CD4-positive, CD25-positive, alpha-beta regulatory T cell (primary cell): ENCODE data around the gene SRCIN1. TPM values are rescaled to one million over a fixed set of nuclear protein-coding genes. Genes with fewer than 3 reads are reported as not detected.

Experiments
- ATAC-seq, 2 donors: fragments of 150-1000 bp; cut with Tn5 transposase; one replicate each; pipeline ENCODE4 v1.10.0; 2021; ENCODE audit warnings: low read depth in 2 of 2, moderate number of reproducible peaks in 2 of 2, moderate library complexity in 1 of 2
- DNase-seq, 3 donors: peaks; one replicate each; pipeline versions ENCODE4 v3.0.0 to v3.0.0-alpha.2; 2012 to 2022; ENCODE audit warnings: mixed read lengths in 1 of 3
- H3K27ac ChIP-seq: one replicate; pipeline ENCODE4 v1.7.0; 2013; ENCODE audit warnings: mild to moderate bottlenecking, low read length; ENCODE audit not compliant: insufficient read depth, poor library complexity, severe bottlenecking
- H3K27me3 ChIP-seq: one replicate; pipeline ENCODE4 v1.7.0; 2013; ENCODE audit warnings: low read length; ENCODE audit not compliant: control insufficient read depth, insufficient read depth
- H3K36me3 ChIP-seq: one replicate; pipeline ENCODE4 v1.7.0; 2013; ENCODE audit warnings: mild to moderate bottlenecking, low read length, moderate library complexity; ENCODE audit not compliant: control insufficient read depth, insufficient read depth
- H3K4me1 ChIP-seq: 2 replicates; pipeline ENCODE4 v1.7.0; 2013; ENCODE audit warnings: mild to moderate bottlenecking, low read length; ENCODE audit not compliant: insufficient read depth, control insufficient read depth, poor library complexity, severe bottlenecking
- H3K4me3 ChIP-seq: one replicate; pipeline ENCODE4 v1.7.0; 2013; ENCODE audit warnings: low read depth, mild to moderate bottlenecking, low read length, moderate library complexity
- H3K9me3 ChIP-seq, 2 experiments: 1 replicate in 1 of 2; 2 replicates in 1 of 2; pipeline ENCODE4 v1.7.0; 2013; ENCODE audit warnings: low read length in 2 of 2, mild to moderate bottlenecking in 1 of 2, moderate library complexity in 1 of 2; ENCODE audit not compliant: control insufficient read depth in 2 of 2
- H3K27ac Mint-ChIP-seq, 3 donors: one replicate each; pipeline ENCODE4 v1.8.0; 2020 to 2022; ENCODE audit warnings: mild to moderate bottlenecking in 3 of 3, mixed read lengths in 3 of 3, moderate library complexity in 2 of 3
- H3K27me3 Mint-ChIP-seq: one replicate; pipeline ENCODE4 v1.8.0; 2022; ENCODE audit warnings: mild to moderate bottlenecking, mixed read lengths
- H3K36me3 Mint-ChIP-seq: one replicate; pipeline ENCODE4 v1.8.0; 2020; ENCODE audit warnings: mixed read lengths
- H3K4me1 Mint-ChIP-seq, 4 donors: one replicate each; pipeline ENCODE4 v1.8.0; 2020 to 2022; ENCODE audit warnings: mixed read lengths in 4 of 4, mild to moderate bottlenecking in 1 of 4
- H3K4me3 Mint-ChIP-seq, 4 donors: one replicate each; pipeline ENCODE4 v1.8.0; 2020 to 2022; ENCODE audit warnings: mild to moderate bottlenecking in 4 of 4, mixed read lengths in 4 of 4, moderate library complexity in 3 of 4
- H3K9me3 Mint-ChIP-seq, 7 donors: one replicate each; pipeline ENCODE4 v1.8.0; 2020 to 2022; ENCODE audit warnings: mixed read lengths in 7 of 7, mild to moderate bottlenecking in 3 of 7, moderate library complexity in 2 of 7
- polyA plus RNA-seq, 4 donors: library from polyadenylated mRNA; unstranded; fragments of 300-500 nt; fragmentation: Illumina TruSeq; gene quantifications; one replicate each; pipeline ENCODE4 v1.2.3, GENCODE V29; 2021
- total RNA-seq: library from RNA; stranded (reverse); gene quantifications from one replicate; pipeline ENCODE4 v1.2.3, GENCODE V29; 2022

SRCIN1 gene
- total and polyA plus RNA-seq, 5 donors from 2014 or later, result not detected

DNA sequence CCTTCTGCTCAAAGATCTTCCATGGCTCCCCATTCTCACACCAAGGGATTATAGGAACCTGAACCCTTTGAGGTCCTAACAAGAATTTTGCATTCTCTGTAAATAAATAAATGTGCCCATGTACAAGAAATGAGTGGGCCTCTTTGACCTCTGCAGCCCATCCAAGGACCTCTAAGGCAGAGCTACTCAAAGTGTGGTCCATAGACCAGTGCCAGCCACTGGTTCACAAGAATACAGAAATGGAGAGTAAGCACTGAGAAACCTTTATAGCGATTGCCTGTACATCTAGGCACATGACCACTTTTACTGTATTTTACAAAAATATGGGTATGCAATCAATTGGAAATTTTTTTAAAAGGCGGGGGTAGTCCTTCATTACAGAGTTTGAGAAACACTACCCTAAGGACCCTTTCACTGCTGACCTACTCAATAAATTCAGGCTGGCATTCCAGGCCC is 7.8 kb upstream of the SRCIN1 start:
- H3K27ac ChIP-seq, result no peak overlapping the region
- peaks cover 61% of the 10 kb centered on the region for H3K27me3 Mint-ChIP-seq
- H3K27me3 ChIP-seq, result peaks cover 14% of the 10 kb centered on the region
- no peaks in the 10 kb centered on the region for H3K4me1 ChIP-seq
- peaks cover 7% of the 10 kb centered on the region in 2 experiments for H3K9me3 ChIP-seq
- ATAC-seq, result no peak
- DNase-seq, result no peak
- peaks cover 0 to 8% (median 0%) of the 10 kb centered on the region in 7 donors for H3K9me3 Mint-ChIP-seq
- no peaks in the 10 kb centered on the region for H3K36me3 ChIP-seq
- H3K4me3 Mint-ChIP-seq, result peak overlapping the region in 1 of 4 donors; percentile 7
- peaks cover 6% of the 10 kb centered on the region for H3K36me3 Mint-ChIP-seq
- no peak overlapping the region for H3K27ac Mint-ChIP-seq
- no peak overlapping the region for H3K4me3 ChIP-seq
- H3K4me1 Mint-ChIP-seq, result no peaks in the 10 kb centered on the region

DNA sequence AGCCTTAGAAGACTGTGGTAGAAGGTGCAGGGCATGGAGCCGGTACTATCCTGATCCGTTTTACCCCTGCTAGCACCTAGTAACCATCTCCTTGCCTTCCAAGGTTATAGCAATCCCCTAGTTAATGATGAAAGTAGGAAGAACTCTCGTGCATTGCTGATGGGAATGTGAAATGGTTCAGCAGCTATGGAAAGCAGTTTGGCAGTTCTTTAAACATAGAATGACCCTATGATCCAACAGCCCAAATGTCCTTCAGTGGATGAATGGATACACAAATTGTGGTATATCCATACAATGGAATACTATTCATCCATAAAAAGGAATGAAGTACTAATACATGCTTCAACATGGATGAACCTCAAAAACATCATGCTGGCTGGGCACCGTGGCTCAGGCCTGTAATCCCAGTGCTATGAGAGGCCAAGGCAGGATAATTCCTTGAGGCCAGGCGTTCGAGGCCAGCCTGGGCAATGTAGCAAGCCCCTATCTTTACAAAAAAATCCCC is 6.2 kb upstream of the SRCIN1 start:
- Mint-ChIP-seq H3K27me3 (peaks cover 71% of the 10 kb centered on the region), H3K4me3 (no peak overlapping the region), H3K9me3 (peaks cover 0 to 11% (median 0%) of the 10 kb centered on the region in 7 donors), H3K4me1 (peaks cover 0 to 5% (median 4%) of the 10 kb centered on the region in 4 donors), H3K36me3 (peaks cover 6% of the 10 kb centered on the region), H3K27ac (no peak overlapping the region)
- Histone ChIP-seq H3K27me3 (peaks cover 23% of the 10 kb centered on the region), H3K4me3 (no peak overlapping the region), H3K36me3 (no peaks in the 10 kb centered on the region), H3K4me1 (peaks cover under 1% of the 10 kb centered on the region), H3K27ac (no peak overlapping the region), H3K9me3 (peaks cover 7% of the 10 kb centered on the region in 2 experiments)
- DNase-seq, result no peak
- no peak for ATAC-seq

DNA sequence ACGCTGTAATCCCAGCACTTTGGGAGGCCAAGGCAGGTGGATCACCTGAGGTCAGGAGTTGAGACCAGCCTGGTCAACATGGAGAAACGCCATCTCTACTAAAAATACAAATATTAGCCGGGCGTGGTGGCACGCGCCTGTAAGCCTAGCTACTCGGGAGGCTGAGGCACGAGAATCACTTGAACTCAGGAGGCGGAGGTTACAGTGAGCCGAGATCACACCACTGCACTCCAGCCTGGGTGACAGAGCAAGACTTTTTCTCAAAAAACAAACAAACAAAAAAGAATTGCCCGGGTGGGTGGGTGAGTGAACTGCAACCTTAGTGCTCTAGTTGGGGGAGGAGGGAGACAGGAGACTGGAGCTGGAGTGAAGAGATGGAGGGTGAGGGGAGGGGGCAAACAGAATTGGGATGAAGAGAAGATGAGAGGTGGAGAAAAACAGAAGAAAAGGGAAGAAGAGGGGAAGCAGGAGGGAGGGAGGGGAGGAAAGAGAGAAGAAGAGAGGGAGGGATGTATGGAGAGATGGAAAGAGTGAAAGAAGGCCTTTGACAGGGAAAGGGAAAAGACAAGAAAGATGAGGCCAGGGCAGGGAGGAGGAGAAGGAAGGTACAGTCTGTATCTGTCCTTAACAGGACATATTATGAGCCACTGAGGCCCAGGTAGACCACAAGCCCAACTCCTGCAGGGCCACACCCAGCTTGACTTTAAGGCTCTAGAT is 5.5 kb upstream of the SRCIN1 start:
- Histone ChIP-seq H3K9me3 (peaks cover 7% of the 10 kb centered on the region in 2 experiments), H3K36me3 (no peaks in the 10 kb centered on the region), H3K4me1 (peaks cover 8% of the 10 kb centered on the region), H3K27me3 (peaks cover 23% of the 10 kb centered on the region), H3K4me3 (no peak overlapping the region), H3K27ac (no peak overlapping the region)
- Mint-ChIP-seq H3K4me1 (peaks cover 0 to 11% (median 4%) of the 10 kb centered on the region in 4 donors), H3K4me3 (peak overlapping the region in 1 of 4 donors; percentile 35), H3K9me3 (peaks cover 0 to 11% (median 0%) of the 10 kb centered on the region in 7 donors), H3K27me3 (peaks cover 72% of the 10 kb centered on the region), H3K27ac (no peak overlapping the region), H3K36me3 (peaks cover 6% of the 10 kb centered on the region)
- no peak for ATAC-seq
- no peak for DNase-seq

DNA sequence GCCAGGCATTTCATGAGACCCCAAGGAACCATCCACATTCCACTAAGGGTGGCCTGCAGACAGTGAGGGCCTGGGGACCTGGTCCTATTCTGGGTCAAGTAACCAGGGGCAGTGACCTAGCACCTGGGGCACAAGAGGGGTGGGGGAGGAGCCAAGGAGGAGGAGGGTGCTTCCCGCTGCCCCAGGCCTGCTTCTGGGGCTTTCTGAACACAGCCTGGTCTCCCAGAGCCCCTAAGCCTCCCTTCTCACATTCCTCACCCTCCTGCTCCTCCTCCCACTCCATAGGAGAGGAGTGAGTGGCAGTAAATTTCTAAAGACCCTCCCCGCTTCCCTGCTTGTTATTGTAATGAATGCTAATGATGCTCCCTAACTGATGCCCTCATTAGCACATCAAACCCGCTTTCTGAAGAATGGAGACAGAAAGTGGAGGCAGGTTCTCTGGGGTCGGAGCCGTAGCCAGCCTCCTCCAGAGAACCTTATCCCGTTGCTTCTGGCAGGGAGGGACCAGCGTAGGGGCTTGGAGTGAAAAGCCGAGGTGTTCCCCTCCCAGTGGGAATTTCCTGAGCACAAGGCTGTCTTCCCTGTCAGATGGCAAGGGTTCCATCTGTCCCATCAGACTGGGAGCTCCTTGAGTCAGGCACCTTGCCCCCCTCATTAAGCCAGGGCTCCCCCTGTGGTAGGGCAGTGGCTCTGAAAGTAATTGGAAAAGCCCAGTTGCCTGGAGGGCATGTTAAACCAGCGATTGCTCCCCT is 3.7 kb upstream of the SRCIN1 start:
- peaks cover 23% of the 10 kb centered on the region for H3K27me3 ChIP-seq
- Mint-ChIP-seq H3K27ac (no peak overlapping the region), H3K27me3 (peaks cover 67% of the 10 kb centered on the region), H3K36me3 (peaks cover 6% of the 10 kb centered on the region), H3K9me3 (peaks cover 0 to 11% (median 0%) of the 10 kb centered on the region in 7 donors), H3K4me3 (no peak overlapping the region), H3K4me1 (peaks cover 0 to 13% (median 4%) of the 10 kb centered on the region in 4 donors)
- H3K36me3 ChIP-seq, result no peaks in the 10 kb centered on the region
- ATAC-seq (no peak), DNase-seq (no peak)
- peaks cover 7% of the 10 kb centered on the region in 2 experiments for H3K9me3 ChIP-seq
- H3K4me3 ChIP-seq, result no peak overlapping the region
- peaks cover 17% of the 10 kb centered on the region for H3K4me1 ChIP-seq
- no peak overlapping the region for H3K27ac ChIP-seq

DNA sequence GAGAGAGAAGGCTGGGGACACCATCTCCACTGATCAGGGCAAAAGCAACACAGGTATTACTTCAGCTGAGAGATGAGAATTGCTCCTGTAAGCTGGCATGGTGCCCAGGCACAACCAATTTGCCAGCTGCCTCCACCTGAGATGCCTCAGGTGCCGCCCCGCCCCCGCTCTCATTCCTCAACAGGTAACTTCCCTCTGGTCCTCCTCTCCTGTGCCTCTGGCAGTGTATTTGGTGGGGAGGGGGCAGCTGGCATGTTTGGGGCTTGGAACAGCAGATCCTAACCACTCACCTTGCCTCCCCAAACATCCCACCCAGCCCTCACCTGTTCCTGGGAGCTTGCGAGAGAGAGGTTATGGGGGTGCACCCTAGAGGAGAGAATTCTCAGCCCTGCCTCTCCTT is 2.9 kb upstream of the SRCIN1 start:
- Mint-ChIP-seq H3K27ac (no peak overlapping the region), H3K4me1 (peaks cover 0 to 17% (median 6%) of the 10 kb centered on the region in 4 donors), H3K4me3 (peak overlapping the region in 1 of 4 donors; percentile 28), H3K27me3 (peaks cover 73% of the 10 kb centered on the region), H3K36me3 (peaks cover 9% of the 10 kb centered on the region), H3K9me3 (peaks cover 0 to 9% (median 0%) of the 10 kb centered on the region in 7 donors)
- Histone ChIP-seq H3K9me3 (peaks cover 7% of the 10 kb centered on the region in 2 experiments), H3K36me3 (no peaks in the 10 kb centered on the region), H3K27ac (no peak overlapping the region), H3K4me3 (no peak overlapping the region), H3K4me1 (peaks cover 17% of the 10 kb centered on the region), H3K27me3 (peaks cover 28% of the 10 kb centered on the region)
- ATAC-seq (no peak), DNase-seq (no peak)

DNA sequence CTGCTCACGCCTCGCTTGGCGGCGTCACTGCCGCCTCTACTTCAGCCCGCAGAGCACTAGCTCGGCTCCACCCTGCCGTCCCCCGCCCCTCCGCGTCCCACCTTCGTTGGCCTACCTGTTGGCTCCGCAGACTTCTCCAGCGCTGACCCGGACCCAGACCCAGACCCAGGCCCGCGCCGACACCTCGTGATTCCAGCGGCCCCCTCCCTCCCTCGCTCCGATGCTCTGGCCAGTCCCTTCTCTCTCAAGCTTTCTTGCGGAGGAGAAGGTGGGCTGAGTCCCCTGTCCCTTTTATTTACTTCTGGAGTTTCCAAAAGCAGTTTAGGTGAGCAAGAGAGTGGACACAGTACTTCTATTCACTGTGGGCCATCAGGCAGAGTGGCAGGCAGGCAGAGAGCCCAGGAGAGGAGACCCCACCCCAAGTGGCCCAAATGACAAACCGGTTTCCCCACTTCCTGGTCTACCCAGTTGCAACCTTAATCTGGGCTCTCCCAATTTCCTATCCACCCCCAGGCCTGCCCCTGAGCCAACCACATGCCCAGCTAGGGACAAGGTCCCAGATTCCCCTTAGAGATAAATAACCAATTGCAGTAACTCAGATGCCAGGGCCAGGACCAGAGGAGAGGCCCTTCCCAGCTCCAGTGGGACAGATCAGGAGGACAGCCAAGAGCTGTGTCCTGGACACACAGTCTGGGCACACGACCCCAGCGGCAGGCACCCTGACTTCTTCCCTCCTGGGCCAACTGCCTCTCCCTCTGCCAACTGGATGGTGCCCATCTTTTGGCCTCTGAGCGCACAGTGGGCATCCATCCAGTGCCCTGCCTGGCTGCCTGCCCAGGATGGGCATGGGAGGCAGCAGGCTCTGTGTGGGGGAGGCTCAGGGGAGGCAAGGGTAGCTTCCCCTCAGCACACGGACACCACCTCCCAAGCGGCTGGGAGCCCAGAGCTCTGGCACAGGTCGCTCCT is 1.2 kb upstream of the SRCIN1 start:
- H3K9me3 Mint-ChIP-seq, result peaks cover 0 to 5% (median 0%) of the 10 kb centered on the region in 7 donors
- H3K36me3 ChIP-seq, result no peaks in the 10 kb centered on the region
- H3K27me3 ChIP-seq, result peaks cover 26% of the 10 kb centered on the region
- H3K4me1 ChIP-seq, result peaks cover 17% of the 10 kb centered on the region
- peaks cover 2 to 4% of the 10 kb centered on the region in 2 experiments for H3K9me3 ChIP-seq
- no peak overlapping the region for H3K27ac ChIP-seq
- no peak for DNase-seq
- no peak overlapping the region for H3K4me3 ChIP-seq
- H3K27ac Mint-ChIP-seq, result no peak overlapping the region
- H3K4me1 Mint-ChIP-seq, result peaks cover 0 to 17% (median 7%) of the 10 kb centered on the region in 4 donors
- no peak for ATAC-seq
- H3K36me3 Mint-ChIP-seq, result peaks cover 4% of the 10 kb centered on the region
- peaks cover 76% of the 10 kb centered on the region for H3K27me3 Mint-ChIP-seq
- H3K4me3 Mint-ChIP-seq, result peak overlapping the region; percentile 48 to 75 (median 60)

DNA sequence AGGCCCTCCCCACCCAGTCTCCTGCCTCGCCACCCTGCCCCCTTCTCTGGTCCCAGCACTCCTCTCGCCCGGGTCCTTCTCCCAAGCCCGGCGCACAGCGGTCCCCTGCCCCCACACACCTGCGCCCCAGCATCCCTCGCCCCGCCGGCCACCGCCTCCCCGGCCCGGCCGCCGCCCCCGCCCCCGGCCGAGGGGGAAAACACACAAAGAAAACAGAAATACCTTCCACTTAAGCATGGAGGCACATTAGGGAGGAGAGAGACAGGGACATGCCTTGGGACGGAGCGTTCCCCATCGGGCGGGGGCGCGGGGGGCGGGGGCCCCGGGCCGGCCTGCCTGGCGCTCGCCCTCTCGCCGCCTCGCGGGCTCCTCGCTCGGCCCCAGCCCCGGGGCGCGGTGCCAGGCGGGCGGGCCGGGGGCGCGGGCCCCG is 326 bp downstream of the SRCIN1 start:
- H3K27me3 Mint-ChIP-seq, result peaks cover 72% of the 10 kb centered on the region
- peaks cover 0 to 22% (median 7%) of the 10 kb centered on the region in 4 donors for H3K4me1 Mint-ChIP-seq
- Histone ChIP-seq H3K9me3 (no peaks in the 10 kb centered on the region), H3K4me1 (peaks cover 17% of the 10 kb centered on the region), H3K4me3 (no peak overlapping the region), H3K36me3 (no peaks in the 10 kb centered on the region), H3K27ac (no peak overlapping the region), H3K27me3 (peaks cover 22% of the 10 kb centered on the region)
- H3K27ac Mint-ChIP-seq, result no peak overlapping the region
- ATAC-seq (no peak), DNase-seq (no peak)
- peaks cover 4% of the 10 kb centered on the region for H3K36me3 Mint-ChIP-seq
- peak overlapping the region in 2 of 4 donors; percentile 46 to 55 for H3K4me3 Mint-ChIP-seq
- H3K9me3 Mint-ChIP-seq, result peaks cover 0 to 4% (median 0%) of the 10 kb centered on the region in 7 donors
